GM21423 (cell line): ENCODE measurements around the gene AMOTL1.

Source experiments
- ATAC-seq: cut with Tn5 transposase; IDR thresholded peaks from one replicate; pipeline ENCODE4 v1.9.1; 2021; ENCODE audit warnings: mild to moderate bottlenecking, moderate library complexity; ENCODE audit not compliant: unreplicated experiment

AMOTL1 gene

GRCh38 chr11:94766713-94767206, 1.4 kb upstream of the AMOTL1 start:
- no peak for ATAC-seq

DNA sequence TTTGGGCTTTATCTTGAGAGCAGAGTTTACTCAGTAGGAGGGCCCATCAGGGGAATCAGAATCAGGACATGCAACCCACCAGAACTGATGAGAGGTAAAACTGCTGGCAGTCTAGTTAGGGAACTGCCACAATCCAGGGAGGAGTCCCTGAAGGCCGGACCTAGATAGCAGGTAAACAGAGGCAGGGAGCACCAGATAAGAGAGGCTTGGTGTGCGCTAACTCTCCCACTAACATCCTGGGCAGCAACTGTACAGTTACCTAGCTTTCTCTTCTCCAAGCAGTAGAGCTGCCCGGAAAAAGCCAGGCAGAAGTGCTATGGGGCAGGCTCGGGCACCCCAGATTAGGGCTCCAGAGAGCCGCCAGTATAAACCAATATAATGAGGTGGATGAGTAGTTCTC, 865 bp upstream of the AMOTL1 start:
- no peak for ATAC-seq

GRCh38 chr11:94768602-94769541, 716 bp downstream of the AMOTL1 start:
- peak; percentile 37 for ATAC-seq

DNA sequence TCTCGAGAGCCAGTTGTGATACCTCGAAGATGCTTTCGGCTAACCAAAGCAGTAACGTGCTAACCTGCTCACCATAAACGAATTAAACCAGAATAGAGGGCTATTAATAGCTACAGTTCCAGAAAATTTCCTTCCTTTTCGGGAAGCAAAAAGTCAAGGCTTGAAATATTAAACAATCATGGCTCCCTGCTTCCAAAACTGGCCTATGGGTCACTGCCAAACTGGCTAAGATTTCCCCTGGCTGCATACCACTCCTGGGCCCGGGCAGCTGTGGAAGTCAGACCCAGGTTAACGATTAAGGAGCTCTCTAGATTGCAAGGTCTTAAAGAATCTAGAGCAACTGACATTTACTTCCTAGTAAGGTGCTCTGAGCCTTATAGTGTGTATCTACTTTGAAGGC, 1.7 kb downstream of the AMOTL1 start:
- ATAC-seq = no peak

DNA sequence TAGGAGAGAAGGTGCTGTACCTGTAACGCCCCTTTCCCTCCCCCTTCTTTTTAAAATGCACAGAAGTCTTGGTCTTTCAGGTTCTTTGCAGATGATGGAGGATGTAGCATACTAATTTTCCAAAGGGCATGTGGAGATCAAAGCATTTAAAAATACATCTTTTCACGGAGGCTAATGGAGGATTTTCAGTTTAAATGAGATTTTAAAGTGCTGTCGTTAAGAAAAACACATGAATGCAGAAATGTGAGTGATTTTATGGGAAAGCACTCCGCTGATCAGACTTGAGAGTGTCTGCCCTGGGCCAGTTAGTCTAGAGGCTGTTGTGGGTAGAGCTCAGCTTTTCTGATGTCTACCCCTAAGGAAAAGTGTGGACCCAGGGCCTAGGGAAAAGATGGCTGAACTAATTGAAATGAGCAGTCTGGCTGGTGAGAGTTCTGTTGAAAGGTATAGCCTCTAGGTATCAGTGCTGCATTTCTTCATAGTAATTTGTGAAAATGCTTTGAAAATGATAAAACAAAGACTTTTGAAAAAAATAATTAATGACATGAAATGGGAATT, 2.5 kb downstream of the AMOTL1 start:
- ATAC-seq = no peak

DNA sequence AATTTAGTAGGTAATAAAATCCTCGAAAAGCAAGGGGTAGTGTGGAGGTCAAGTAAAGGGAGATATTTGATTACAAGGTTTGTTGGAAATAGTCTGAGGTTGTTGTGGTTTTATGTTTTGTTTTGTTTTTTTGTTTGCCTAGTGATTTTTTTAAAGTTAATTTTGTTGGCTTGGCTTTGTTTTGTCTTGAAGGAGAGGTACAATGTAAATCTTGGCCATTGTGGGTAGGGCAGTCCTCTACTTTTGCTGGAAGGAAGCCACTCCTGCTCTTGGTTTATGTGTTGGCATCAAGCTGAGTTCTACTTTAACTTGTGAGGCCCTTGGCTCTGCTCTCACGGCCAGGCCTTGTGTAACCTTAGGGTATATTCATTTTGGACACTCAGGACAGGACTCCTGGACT, 3.2 kb downstream of the AMOTL1 start:
- ATAC-seq = no peak

- no peak for ATAC-seq
These were observed 3.8 kb downstream of the AMOTL1 start for GRCh38 chr11:94771951-94772350.

DNA sequence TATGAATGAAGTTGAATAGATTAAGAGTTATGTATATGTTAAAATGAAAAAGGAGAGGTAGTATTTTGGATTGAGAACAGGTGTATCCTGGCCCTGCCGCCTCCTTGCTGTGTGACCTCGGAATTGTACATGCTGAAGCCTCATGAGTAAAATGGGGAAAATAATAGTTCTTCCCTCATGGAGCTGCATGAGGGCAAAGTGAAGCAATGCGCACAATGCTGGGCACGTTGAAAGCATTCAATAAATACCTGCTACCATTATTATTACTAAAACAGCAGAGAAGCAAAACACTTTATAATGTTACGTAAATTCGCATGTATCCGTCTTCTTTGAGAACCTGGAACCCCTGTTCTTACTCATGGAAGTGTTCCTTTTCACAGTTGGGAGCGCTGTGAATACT, 5.7 kb downstream of the AMOTL1 start:
- ATAC-seq = no peak

DNA sequence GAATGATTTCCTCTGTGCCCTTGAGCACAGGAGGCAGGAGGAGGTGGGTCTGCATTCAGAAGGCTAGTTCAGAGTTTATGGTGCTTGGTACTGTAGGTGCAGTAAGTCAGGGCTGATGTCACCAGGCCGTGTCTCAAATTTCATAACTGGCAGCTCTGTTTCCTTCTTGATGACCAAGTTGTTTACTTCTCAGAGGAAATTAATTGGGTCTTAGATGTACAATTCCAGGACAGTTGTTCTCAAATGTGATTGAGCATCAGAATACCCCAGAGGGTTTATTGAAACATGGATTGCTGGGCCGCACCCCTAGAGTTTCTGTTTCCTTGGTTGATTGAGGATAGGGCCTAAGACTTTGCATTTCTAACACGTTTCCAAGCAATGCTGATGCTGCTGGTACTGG, 6.2 kb downstream of the AMOTL1 start:
- ATAC-seq = no peak

GRCh38 chr11:94775567-94776327, 7.6 kb downstream of the AMOTL1 start:
- ATAC-seq = no peak

DNA sequence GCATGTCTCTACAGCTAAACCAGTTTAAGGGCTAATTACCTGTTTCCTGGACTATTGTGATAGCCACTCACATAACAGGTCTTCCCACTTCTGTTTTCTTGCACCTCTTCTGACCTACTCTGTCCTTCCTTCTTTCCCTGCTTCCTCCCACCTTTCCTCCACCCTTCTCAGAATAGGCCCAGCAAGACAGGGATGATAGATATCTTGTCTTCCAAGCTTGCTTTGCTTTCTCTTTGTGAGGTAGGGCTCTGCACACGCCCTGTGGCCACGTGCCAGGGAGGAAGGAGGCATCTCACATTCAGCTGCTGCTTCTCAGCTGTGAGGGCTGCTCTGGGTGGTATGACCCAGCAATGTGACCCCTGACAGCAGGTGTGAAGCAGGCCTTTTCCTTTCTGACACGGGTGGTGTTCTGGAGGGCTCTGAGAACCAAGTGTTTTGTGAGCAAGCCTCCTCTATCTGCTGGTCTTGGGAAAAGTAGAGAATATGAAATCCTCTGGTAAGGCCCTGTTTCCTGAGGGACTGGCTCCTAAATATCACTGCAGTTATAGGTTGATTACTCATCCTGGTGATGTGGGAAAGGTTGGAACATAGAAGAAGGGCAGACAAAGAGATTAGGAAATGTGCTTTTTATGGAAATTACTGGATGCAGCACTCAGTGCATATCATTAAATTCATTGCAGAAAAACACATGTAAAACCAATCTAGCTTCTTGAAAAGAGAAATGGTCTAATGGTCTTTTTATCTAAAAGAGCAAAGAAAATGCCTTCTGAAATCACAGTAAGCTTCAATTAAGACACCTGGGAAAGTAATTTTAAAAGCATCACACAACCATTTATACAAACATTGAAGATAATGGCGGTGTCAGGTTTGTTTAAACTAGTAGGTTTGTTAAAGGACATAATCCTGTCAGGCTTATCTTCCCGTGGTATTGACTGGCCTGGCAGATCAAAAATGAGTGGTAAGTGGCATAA, 8.5 kb downstream of the AMOTL1 start:
- peak; percentile 54 for ATAC-seq

DNA sequence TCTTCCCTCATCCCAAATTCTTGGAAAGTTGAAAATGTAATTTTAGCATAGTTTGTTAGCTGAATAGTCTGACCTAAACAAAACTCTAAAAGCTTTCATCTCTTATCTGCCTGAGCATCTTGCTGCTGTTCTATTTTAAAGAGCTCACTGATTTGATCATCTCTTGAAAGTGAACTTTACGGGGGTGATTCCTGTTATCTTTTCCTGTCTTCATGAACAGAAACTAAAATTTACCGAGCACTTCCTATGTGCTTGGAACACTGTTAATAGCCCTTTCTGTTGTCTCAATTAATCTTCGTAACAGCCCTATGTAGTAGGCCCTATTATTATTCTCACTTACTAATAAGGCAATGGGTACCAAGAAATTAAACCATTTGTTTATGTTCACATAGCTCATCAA, 12.3 kb downstream of the AMOTL1 start:
- ATAC-seq = no peak

GRCh38 chr11:94781837-94782236, 13.7 kb downstream of the AMOTL1 start:
- no peak for ATAC-seq

- no peak for ATAC-seq
These were observed 14.3 kb downstream of the AMOTL1 start for GRCh38 chr11:94782446-94782845.

DNA sequence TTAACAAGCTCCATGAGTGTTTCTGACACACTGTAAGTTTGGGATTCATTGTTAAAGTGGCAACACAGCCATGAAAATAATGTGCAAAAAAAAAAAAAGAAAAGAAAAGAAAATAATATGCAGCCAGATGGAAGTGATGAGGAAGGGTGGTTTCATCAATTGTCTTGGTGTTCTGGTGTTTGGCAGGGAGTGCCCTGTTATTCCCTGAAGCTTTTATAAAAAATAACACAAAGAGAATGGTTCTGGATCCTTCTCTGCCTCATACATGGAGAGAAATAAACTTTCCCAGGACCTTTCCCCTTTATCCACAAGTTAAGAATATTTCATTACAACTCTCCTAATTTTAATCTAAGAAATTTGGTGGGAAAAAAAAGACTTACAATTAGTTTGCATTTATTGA, 16.7 kb downstream of the AMOTL1 start:
- no peak for ATAC-seq

DNA sequence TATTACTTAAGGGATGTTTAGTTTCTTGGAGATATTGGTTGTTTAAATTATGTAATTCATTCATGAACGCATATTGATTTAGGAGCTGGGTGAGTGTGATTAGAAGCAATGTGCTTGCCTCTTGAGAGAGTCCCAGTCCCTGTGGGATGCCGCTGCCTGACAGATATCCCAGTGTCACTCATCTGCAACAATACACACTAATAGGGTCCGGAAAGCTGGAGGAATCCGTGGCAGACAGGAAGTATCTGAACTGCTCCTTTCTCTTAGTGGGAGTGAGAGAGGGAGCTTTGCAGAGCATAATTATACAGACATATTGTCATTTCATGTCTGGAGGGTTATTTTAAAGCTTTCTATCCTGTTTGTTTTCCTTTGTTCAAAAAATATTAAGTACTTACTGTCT, 17.4 kb downstream of the AMOTL1 start:
- no peak for ATAC-seq

DNA sequence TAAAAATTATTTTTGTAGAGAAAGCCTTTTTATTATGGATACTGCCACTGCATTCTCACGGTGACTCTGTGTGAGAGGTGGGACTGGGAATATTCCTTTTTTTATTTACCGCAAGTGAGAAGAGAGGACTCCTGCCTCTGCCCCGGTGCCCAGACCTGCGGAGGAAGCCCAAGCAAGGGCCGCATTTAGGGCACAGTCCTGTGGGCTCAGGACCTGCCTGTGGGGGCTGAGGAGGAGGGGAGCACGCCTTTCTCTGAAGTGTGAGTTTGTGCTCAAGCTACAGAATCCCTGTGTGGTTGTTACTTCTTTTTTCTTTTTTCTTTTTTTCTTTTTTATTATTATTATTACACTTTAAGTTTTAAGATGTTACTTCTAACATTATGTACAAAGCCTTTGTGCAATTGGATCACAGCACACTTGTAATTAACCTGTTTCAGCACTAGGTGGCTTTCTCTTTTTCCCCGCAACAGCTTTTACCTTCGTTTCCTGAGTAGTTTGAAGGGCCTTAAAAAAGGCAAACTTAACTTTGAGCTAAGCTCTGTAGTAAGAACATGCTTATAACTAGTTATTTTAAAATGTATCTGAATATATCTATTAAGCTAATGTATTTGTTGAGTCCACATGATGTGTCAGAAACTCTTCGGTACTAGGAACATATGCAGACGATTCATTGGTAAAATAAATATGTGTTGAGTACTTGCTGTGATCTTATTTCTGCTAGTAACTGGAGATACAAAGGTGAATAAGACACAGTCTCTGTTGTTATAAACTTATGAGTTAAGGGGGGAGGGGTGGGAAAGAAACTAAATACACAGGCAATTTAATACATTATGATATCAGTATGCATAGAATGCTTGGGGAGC, 18.3 kb downstream of the AMOTL1 start:
- ATAC-seq = peak; percentile 67

GRCh38 chr11:94787801-94788200, 19.6 kb downstream of the AMOTL1 start:
- no peak for ATAC-seq

DNA sequence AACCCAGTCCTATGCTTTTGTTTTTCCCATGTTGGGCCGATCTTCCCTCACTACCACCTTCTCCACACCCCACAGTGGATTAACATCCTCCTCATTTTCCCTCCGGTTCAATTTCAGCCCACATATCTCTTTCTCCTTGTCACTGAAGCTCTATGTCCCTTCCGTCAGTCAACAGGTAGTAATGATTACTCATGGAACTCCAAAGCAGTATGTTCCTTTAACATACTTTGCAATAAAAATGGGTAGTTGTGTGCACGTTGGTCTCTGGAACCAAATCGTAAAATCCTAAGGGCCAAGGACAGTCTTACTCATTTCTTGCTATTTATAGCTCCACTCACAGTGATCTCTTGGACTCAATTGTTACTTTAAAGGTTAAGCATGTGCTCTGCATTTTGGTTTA, 20.2 kb downstream of the AMOTL1 start:
- ATAC-seq = no peak

DNA sequence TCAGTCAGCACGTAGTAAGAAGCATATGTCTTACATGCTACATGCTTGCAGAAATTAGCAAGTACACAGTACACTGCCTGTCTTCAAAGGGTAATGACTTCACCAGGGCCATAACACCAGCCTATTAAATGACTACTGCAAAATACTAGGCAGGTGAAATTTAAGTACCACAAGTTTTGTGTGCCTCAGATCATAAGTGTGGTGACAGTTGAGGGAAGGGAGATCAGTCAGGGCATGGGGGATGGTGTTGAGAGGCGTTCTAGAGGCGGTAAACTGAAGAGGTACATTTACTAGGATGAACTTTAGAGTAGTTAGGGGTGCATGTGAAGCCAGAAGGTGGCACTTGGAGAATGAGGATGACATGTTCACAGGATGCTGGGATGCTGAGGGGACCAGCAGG, 22.0 kb downstream of the AMOTL1 start:
- ATAC-seq = no peak
